Gastrocnemius medialis (tissue), 4 donors: ENCODE data around the gene BPIFB2. TPM values are rescaled to one million over a fixed set of nuclear protein-coding genes. Genes with fewer than 3 reads are reported as not detected.

Source experiments
- ATAC-seq, 2 donors: fragments of 150-250 bp; one replicate each; pipeline ENCODE4 v1.9.1; 2016
- DNase-seq, 2 donors: peaks; one replicate each; pipeline ENCODE4 v3.0.0-alpha.2; 2019
- H3K27ac ChIP-seq, 4 donors: fragments of 200-600 bp; sonication (generic); 1 replicate in 1 of 4; 2 replicates in 3 of 4; pipeline ENCODE4 v1.5.1; 2016 to 2018; ENCODE audit warnings: mild to moderate bottlenecking in 2 of 4, moderate library complexity in 1 of 4
- H3K27me3 ChIP-seq, 3 donors: fragments of 200-600 bp; sonication (generic) in 2 of 3; 1 replicate in 1 of 3; 2 replicates in 2 of 3; pipeline versions ENCODE4 v1.5.1 to v1.6.0; 2016 to 2019; ENCODE audit warnings: mild to moderate bottlenecking in 1 of 3, moderate library complexity in 1 of 3
- H3K36me3 ChIP-seq, 2 donors: fragments of 200-600 bp; sonication (generic) in 1 of 2; one replicate each; pipeline ENCODE4 v1.5.1; 2017 to 2018
- H3K4me1 ChIP-seq, 2 donors: fragments of 200-600 bp; sonication (generic) in 1 of 2; one replicate each; pipeline ENCODE4 v1.5.1; 2016 to 2017; ENCODE audit warnings: mild to moderate bottlenecking in 2 of 2
- H3K4me3 ChIP-seq, 4 donors: fragments of 200-600 bp; sonication (generic) in 3 of 4; 1 replicate in 1 of 4; 2 replicates in 3 of 4; pipeline ENCODE4 v1.5.1; 2016 to 2019; ENCODE audit warnings: mild to moderate bottlenecking in 2 of 4
- H3K9me3 ChIP-seq, 3 donors: fragments of 200-600 bp; sonication (generic) in 2 of 3; 1 replicate in 1 of 3; 2 replicates in 2 of 3; pipeline ENCODE4 v1.5.1; 2016 to 2019
- POLR2A ChIP-seq, 2 donors: fragments of 450-650 bp; IDR thresholded peaks; one replicate each; pipeline ENCODE4 v1.6.1; 2017; ENCODE audit warnings: antibody characterized with exemption in 2 of 2, mild to moderate bottlenecking in 2 of 2, moderate library complexity in 2 of 2
- in situ Hi-C, 4 donors: fragments of 200-750 bp; cut with MboI; loops; one replicate each; pipeline versions ENCODE4 v1.15.0 to v1.8.0; 2017; ENCODE audit warnings: low sequenced_read_pairs in 4 of 4
- intact Hi-C: fragments of 100-400 bp; cut with DNase I; formaldehyde crosslinking; loops from one replicate; pipeline ENCODE4 v1.15.1; 2023; ENCODE audit warnings: low total_unique reads
- total RNA-seq, 4 donors: library from RNA; depleted of rRNA; stranded (reverse); fragments of >200 nt; gene quantifications; one replicate each; pipeline versions ENCODE4 v1.1.0 to v1.2.3, GENCODE V29; 2016
- TF ChIP-seq, protein P1 (sequence below), 5 experiments: fragments of 450-650 bp in 3 of 5; fragments of 200-600 bp in 2 of 5; sonication (generic) in 2 of 5; IDR thresholded peaks in 4 of 5; conservative IDR thresholded peaks in 1 of 5; 1 replicate in 4 of 5; 2 replicates in 1 of 5; pipeline ENCODE4 v1.5.1; 2016 to 2019; ENCODE audit warnings: antibody characterized with exemption in 5 of 5, mild to moderate bottlenecking in 3 of 5, moderate library complexity in 3 of 5

The BPIFB2 gene, protein sequence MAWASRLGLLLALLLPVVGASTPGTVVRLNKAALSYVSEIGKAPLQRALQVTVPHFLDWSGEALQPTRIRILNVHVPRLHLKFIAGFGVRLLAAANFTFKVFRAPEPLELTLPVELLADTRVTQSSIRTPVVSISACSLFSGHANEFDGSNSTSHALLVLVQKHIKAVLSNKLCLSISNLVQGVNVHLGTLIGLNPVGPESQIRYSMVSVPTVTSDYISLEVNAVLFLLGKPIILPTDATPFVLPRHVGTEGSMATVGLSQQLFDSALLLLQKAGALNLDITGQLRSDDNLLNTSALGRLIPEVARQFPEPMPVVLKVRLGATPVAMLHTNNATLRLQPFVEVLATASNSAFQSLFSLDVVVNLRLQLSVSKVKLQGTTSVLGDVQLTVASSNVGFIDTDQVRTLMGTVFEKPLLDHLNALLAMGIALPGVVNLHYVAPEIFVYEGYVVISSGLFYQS
- total RNA-seq: not detected

DNA sequence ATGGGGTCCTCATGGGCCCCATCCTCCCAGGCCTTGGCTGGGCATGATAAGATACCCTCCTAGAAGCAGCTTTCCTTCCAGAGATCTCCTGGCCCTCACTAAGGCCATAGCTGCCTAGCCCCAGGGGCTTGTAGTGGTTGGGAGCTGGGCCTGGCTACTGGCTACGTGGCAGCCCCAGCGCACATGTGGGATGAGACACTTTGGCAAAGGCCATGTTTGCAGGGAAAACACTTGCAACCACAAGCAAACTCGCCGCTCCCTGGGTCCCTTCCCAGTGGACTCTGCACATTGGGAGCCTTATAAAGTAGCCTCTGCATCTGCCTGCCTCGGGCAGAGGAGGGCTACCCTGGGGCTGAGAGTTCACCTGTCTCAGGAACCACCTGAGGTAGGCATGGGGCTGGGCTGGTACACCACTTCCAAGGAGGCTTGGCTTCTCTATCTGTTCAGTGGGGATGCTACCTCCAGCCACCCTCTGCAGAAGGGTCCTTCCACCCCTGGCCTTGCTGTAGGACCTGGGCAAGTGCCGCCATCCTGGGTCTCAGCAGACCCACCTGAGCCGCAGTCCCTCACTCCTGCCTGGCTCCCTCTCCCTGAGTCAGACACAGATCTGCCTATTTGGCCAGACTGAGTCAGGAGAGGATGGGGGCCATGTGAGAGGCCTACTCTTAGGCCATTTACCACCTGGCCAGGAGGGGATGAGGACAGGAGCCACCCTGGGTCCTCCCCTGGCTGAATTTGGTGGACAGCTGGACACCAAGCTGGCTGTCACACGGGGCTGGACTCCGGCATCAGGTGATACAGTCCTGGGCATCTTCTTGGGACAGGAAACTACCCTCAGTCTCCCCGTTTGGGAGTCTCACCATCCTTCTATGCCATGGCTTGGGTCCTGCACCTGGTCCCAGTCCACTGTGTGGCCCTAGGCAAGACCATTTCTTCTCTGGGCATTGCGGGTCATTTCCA, at the start of gene BPIFB2:
TSS of gene BPIFB2 (plus strand) at position 329 of the 960 bp plus-strand sequence. CDS start 871 bp downstream, outside the sequence.
- H3K27me3 ChIP-seq: peaks cover 0 to 7% (median 0%) of the 10 kb centered on the region in 3 donors
- in situ Hi-C loops (loop anchor here in 1 of 4 donors (25.0 kb wide), 1 partner anchor 95 kb away; no protein-coding TSS in a partner anchor), intact Hi-C loops (no loop called here)
- DNase-seq (no peak), ATAC-seq (no peak)
- H3K9me3 ChIP-seq: no peaks in the 10 kb centered on the region
- TF ChIP-seq, protein P1, sequence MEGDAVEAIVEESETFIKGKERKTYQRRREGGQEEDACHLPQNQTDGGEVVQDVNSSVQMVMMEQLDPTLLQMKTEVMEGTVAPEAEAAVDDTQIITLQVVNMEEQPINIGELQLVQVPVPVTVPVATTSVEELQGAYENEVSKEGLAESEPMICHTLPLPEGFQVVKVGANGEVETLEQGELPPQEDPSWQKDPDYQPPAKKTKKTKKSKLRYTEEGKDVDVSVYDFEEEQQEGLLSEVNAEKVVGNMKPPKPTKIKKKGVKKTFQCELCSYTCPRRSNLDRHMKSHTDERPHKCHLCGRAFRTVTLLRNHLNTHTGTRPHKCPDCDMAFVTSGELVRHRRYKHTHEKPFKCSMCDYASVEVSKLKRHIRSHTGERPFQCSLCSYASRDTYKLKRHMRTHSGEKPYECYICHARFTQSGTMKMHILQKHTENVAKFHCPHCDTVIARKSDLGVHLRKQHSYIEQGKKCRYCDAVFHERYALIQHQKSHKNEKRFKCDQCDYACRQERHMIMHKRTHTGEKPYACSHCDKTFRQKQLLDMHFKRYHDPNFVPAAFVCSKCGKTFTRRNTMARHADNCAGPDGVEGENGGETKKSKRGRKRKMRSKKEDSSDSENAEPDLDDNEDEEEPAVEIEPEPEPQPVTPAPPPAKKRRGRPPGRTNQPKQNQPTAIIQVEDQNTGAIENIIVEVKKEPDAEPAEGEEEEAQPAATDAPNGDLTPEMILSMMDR (IDR thresholded peaks at IDR 0.05 in 4 of 5, conservative IDR thresholded peaks at IDR 0.05 in 1 of 5): no peak
- TF ChIP-seq POLR2A (IDR thresholded peaks at IDR 0.05): no peak
- no peak within 1 kb of the TSS for H3K4me3 ChIP-seq
- no peak within 1 kb of the TSS for H3K27ac ChIP-seq
- H3K36me3 ChIP-seq: no peaks in the 10 kb centered on the region
- H3K4me1 ChIP-seq: no peaks in the 10 kb centered on the region

- no peaks in the 10 kb centered on the region for H3K4me1 ChIP-seq
- H3K9me3 ChIP-seq: peaks cover 0 to 4% (median 0%) of the 10 kb centered on the region in 3 donors
- no peaks in the 10 kb centered on the region for H3K36me3 ChIP-seq
- in situ Hi-C loops: no loop called here
- peaks cover 0 to 7% (median 1%) of the 10 kb centered on the region in 3 donors for H3K27me3 ChIP-seq
- TF ChIP-seq, protein P1 (IDR thresholded peaks at IDR 0.05 in 4 of 5, conservative IDR thresholded peaks at IDR 0.05 in 1 of 5): no peak
- TF ChIP-seq POLR2A (IDR thresholded peaks at IDR 0.05): no peak
- intact Hi-C loops: no loop called here
- no peak overlapping the region for H3K4me3 ChIP-seq
- DNase-seq (no peak), ATAC-seq (no peak)
- H3K27ac ChIP-seq: no peak overlapping the region
These were observed 48.9 kb upstream of the BPIFB2 start for GRCh38 chr20:32958574-32958973.

GRCh38 chr20:32959351-32960221, 47.9 kb upstream of the BPIFB2 start:
- Histone ChIP-seq H3K9me3 (no peaks in the 10 kb centered on the region), H3K4me3 (no peak overlapping the region), H3K4me1 (no peaks in the 10 kb centered on the region), H3K27me3 (peaks cover 0 to 3% (median 0%) of the 10 kb centered on the region in 3 donors), H3K36me3 (no peaks in the 10 kb centered on the region), H3K27ac (no peak overlapping the region)
- intact Hi-C loops: no loop called here
- TF ChIP-seq POLR2A (IDR thresholded peaks at IDR 0.05): no peak
- DNase-seq (no peak), ATAC-seq (no peak)
- in situ Hi-C loops: no loop called here

GRCh38 chr20:32960222-32960518, 47.3 kb upstream of the BPIFB2 start:
- Histone ChIP-seq H3K36me3 (no peaks in the 10 kb centered on the region), H3K9me3 (no peaks in the 10 kb centered on the region), H3K4me1 (no peaks in the 10 kb centered on the region), H3K27ac (no peak overlapping the region), H3K27me3 (peaks cover 0 to under 1% (median under 1%) of the 10 kb centered on the region in 3 donors), H3K4me3 (no peak overlapping the region)
- DNase-seq (no peak), ATAC-seq (no peak)
- intact Hi-C loops (no loop called here), in situ Hi-C loops (no loop called here)
- TF ChIP-seq POLR2A (IDR thresholded peaks at IDR 0.05): no peak
- TF ChIP-seq, protein P1 (IDR thresholded peaks at IDR 0.05 in 4 of 5, conservative IDR thresholded peaks at IDR 0.05 in 1 of 5): no peak
